Left colon (tissue), 2 donors: ENCODE data around the gene PDGFRB. TPM values are rescaled to one million over a fixed set of nuclear protein-coding genes. Genes with fewer than 3 reads are reported as not detected.

Experiments used
- ATAC-seq: fragments of 200-7000 bp; cut with Tn5 transposase; one replicate; pipeline ENCODE4 v1.9.1; 2020; ENCODE audit warnings: mild to moderate bottlenecking, moderate library complexity
- DNase-seq, 2 donors: peaks; one replicate each; pipeline ENCODE4 v3.0.0-alpha.2; 2020
- intact Hi-C, 2 donors: fragments of 100-400 bp; cut with DNase I in 1 of 2; cut with micrococcal nuclease in 1 of 2; formaldehyde crosslinking; loops; one replicate each; pipeline versions ENCODE4 v1.11.2 to v1.14.0; 2022; cut with DNase I, micrococcal nuclease
- total RNA-seq, 2 donors: library from RNA; stranded (reverse); fragmentation: NEBNext Ultra II Directional; extraction: Animal tissue kit (Norgen Biotek cat#: 25700); gene quantifications; one replicate each; pipeline ENCODE4 v1.2.1, GENCODE V29; 2021
- donor health status: DM: no; HTN: no; CAD: no.
- donor health status: DM: yes; HTN: yes; CAD: no.

Gene PDGFRB
- total RNA-seq, 2 donors from 2014 or later = 14.2 to 26.0 TPM

DNA sequence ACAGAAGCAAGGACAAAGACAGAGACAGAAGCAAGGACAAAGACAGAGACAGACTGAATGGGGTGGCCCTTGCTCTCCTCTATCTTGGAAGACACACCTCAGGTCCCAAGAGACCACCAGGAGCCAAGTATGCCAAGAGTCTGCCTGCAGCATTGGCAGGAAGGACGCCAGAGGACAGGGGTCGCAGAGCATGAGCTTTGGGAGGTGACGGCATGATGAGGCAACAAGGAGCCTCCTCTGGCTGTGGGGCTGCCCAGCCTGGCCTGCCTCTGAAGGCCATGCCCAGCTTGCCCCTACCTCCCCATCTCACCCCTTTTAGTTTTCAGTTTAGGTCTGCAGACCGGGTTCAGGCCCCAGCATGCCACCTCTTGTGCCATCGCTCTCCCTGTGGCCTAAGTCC lies 17.6 kb downstream of the PDGFRB start:
- ATAC-seq = no peak
- intact Hi-C loops = no loop called here

DNA sequence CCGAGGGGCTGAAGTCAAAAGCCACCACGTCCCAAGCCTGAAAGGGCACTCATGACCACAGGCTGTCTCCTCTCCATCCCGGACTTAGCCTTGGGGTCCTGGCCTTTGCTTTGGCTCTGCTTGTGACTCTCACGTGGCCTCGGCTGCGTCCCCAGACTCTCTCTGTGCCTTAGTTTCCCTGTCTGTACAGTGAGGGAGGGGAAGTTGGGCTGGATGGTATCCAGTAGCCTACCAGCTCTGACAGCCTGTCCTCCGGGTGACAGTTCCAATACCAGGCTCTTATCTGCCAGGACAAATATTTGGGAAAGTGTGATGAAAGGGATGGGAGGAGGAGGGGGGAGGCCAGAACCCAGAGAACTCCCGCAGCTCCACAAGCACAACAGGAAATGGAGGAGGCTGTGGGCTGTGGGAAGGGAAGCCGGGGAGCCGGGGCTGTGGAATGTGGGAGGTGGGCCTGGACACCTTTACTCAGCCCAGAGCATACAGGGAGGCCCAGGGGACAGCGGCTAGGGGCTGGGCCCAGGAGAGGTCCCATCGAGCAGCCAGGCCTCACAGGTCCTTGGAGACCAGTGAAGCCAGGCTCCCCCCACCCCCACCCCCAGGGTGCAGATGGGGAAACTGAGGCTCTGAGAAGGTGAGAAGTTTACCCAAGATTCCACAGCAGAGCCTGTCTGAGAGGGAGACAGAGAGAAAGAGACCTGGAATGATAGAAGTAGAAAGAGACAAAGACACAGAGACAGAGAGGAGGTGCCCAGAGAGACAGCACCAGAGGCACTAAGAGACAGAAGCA lies 18.3 kb downstream of the PDGFRB start:
- intact Hi-C loops = no loop called here
- DNase-seq (no peak), ATAC-seq (peak; percentile 34)

More for the DNA sequence above, 17.6 kb downstream of the PDGFRB start:
- no peak for DNase-seq

DNA sequence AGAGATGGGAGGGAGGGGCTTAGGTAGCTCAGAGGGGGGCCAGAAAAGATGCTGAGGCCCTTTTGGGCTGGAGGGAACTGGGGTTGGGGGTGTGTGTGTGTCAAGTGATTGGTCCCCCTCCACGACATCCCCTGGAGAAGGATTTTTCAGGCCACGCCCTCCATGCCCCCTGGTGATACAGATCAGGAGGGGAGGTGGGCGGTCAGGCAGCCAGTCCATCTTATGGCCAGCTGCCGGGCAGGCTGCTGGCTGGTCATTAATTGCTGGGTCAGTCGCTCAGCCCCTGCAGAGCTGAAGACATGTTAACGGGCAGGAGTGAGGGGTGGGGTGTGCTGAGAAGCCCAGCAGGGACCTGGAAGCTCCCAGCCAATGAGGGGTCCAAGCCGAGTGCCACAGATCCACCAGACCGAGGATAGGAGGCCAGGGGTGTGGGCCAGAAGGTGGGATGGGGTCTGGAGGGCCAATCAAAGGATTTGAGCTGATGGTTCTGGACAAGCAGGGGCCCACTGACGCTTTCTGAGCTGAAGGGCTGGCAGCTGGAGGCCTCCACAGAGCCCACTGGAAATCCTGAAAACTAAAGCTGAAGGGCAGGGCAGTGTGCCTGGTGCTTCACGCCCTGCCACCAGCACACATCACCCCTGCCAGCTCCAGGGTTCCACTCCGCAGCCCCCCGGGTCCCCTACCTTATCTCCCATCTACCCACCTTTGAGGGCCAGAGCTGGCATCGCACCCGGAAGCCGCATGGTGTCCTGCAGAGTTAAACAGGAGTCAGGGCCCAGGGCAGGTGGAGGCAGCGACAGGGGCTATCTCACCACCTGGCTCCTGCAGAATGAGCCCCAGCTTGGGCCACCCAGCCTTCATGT lies 19.1 kb downstream of the PDGFRB start:
- intact Hi-C loops = no loop called here
- ATAC-seq (no peak), DNase-seq (no peak)

DNA sequence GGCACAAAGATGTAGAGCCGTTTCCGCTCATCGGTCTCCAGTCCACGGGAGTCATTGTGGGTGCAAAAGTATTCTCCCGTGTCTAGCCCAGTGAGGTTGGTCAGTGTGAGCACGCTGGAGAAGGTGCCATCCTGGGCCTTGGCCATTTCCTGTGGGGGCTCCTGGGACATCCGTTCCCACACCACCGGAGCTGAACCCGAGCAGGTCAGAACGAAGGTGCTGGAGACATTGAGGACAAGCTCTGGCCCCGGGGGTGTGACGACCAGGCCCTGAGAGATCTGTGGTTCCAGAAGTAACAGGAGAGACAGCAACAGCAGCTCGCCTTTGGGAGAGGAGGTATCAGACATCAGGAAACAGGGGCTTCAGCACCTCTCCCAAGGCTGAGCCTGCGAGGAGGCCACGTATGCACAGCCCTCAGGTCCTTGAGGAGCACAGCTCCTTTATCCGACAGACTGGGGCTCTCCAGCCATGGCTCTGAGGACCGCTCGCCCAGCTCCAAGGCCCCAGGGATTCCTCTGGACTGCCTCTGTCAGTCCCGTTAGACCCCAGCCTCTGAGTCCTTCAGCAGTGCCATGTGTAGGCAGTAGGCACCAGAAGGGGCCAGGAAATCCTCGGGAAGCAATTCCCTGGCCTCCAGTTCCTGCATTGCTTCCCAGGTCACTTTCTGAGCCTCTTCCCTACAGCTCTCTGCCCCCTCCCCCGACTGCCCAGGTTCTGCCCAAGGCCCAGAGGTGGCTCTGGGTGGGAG lies 19.9 kb downstream of the PDGFRB start:
- intact Hi-C loops = no loop called here
- no peak for ATAC-seq
- DNase-seq = no peak

DNA sequence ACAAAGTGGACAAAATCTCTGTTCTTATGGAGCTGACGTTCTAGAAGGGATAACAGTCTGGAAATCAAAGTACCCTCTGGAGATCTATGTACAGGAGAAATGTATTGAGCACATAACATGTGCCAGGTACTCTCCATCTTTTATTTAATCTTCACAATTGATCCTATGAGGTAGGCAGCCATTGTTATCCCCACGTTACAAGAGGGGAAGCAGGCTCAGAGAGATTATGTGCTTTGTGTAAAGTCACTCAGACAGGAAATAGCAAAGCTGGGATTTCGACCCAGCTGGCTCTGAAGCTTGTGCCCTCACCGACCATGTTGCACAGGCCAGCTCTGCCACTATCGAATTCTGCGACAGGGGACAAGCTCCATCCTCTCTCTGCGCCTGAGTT lies 21.5 kb downstream of the PDGFRB start:
- no peak for ATAC-seq
- intact Hi-C loops = no loop called here
- no peak for DNase-seq

DNA sequence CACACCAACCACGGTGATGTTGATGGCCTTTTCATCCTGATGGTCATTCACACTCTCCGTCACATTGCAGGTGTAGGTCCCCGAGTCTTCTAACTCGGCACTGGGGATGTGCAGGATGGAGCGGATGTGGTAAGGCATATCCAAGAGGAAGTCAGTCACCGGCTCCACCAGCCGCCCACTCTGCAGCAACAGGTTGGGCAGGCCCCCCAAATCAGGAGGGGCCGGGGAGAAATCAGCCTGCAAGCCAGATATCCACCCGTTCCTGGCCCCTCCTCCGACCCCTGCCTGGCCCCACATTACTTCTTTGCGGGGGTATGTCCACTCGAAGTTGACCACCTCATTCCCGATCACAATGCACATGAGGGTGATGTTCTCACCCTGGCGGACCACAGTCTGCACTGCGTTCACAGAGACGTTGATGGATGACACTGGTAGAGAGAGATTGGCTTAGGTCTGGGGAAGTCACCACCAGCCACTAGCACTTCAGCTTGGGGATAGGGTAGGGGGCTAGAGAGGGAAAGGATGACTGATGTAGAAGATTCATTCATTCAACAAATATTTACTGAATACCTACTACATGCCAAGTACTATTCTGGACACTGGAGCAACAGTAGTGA lies 22.0 kb downstream of the PDGFRB start:
- DNase-seq (no peak), ATAC-seq (no peak)
- intact Hi-C loops = no loop called here

DNA sequence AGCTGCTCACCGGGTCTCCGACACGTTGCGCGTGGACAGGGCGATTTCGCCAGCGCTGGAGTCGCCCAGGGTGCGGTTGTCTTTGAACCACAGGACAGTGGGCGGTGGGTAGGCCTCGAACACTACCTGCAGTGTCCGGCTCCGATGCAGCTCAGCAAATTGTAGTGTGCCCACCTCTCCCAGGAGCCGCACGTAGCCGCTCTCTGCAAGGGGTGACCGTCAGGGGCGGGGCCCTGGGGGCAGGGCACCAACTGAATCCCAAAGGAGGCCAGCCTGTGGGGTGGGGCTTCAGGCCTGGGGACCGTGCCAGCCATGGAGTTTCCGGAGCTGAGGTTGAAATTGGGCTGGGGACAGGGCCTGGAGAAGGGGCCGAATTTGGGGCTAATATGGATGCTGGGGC lies 22.9 kb downstream of the PDGFRB start:
- no peak for DNase-seq
- ATAC-seq = no peak
- intact Hi-C loops = no loop called here

DNA sequence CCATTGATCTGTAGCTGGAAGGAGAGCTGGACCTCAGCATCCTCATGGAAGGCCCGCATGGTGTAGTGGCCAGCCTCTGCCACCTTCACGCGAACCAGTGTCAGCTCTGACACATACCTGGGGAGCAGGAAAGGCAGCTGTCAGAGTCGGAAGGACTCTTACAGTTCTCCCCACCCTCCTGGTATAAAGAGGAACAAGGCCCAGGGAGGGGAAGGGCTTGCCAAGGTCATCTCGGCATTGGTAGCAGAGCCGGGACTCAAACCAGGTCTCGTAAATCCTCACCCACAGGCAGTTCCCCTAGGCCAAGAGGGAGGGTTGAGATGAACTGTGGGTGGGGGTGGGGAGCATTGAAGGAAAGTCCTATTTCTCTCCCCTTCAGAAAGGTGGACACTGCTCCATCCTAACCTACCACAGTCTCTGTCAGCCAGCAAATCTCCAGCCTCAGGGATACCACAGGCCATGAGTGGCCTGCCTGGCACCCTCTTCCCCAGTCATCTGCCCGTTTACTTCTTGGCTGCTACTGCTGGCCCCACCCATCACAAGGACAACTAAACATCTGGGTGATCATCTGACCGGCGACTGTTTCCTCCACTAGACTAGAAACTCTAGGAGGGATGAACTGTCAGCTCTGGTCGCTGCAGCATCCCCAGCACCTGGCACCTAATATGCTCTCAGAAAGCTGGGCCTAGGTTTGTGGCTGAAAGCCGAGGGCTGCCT lies 23.5 kb downstream of the PDGFRB start:
- ATAC-seq (peak; percentile 66), DNase-seq (peak in 1 of 2 donors; percentile 37)
- intact Hi-C loops = loop anchor here in 1 of 2 donors (2.0 kb wide), 1 partner anchor 85 kb away; no protein-coding TSS in a partner anchor

DNA sequence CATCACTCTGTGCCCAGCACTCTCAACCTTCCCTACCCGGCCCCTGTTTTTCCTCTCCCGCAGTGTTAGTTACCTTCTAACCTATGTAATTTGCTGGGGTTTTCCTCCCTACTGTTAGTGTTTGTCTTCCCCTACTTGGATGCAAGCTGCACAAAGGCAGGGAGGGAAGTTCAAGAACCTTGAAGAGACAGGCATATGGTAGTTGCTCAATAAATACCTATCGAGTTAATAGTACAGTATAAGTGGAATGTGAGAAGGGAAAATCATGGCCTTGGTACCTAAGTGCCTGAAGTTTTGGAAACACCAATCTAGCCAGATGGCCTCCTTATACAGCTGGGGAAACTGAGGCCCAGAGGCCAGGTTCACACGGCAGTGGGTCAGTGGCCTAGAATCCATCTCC lies 24.2 kb downstream of the PDGFRB start:
- no peak for ATAC-seq
- intact Hi-C loops = loop anchor here in 1 of 2 donors (2.0 kb wide), 1 partner anchor 85 kb away; no protein-coding TSS in a partner anchor

DNA sequence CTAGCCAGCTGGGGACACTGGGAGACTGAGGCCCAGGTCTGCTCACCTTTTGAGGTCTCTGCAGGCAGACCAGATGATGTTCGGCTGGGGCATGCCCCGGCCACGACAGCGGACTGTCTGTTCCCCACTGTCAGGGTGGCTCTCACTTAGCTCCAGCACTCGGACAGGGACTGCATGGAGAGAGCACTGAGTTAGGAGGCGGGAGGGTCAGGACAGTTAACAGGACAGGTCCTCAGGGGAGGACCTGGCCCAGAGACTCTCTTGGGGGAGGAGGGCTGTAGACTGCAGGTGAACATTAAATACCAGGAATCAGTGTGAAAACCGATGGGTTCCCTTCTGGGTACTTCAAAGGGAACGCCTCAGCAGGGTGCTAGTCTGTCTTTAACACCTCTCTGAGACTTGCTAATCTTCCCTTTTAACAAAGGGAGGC lies 25.1 kb downstream of the PDGFRB start:
- DNase-seq (no peak), ATAC-seq (no peak)
- intact Hi-C loops = loop anchor here in 1 of 2 donors (2.0 kb wide), 1 partner anchor 86 kb away; no protein-coding TSS in a partner anchor

More for the DNA sequence above, 24.2 kb downstream of the PDGFRB start:
- DNase-seq = no peak

DNA sequence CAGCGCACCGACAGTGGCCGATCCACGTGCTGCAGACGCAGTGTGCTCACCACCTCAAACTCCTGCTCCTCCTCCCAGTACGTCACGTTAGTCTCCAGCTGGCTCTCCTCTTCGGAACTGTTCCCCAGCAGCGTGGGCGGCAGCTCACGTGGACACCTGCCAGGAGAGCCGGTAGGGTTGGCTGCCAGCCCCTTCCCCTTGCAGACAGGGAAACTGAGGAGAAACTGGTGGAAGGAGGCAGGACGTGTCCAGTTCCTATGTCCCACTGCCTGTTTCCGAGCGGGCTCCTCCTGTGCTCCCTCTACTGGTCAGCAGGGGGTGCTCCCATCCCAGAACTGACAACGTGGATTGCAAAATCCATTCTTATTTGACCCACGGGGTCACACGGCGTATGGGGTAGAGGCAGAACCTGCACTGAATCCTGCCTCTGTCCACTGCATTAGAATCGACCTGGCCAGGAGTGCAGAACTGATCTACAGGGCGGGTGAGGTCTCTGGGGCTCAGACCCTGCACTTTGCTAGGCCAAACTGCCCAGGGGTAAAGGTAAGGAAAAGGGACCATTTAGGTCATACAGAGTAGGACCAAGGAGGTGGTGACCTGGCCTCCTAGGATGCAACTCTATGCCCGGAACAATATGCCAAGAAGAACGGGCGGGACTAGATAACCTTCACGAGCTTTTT lies 25.7 kb downstream of the PDGFRB start:
- intact Hi-C loops = loop anchor here (2.0 to 5.0 kb wide), 2 partner anchors 87 kb away; no protein-coding TSS in a partner anchor
- peak; percentile 57 to 78 for DNase-seq
- peak; percentile 80 for ATAC-seq

DNA sequence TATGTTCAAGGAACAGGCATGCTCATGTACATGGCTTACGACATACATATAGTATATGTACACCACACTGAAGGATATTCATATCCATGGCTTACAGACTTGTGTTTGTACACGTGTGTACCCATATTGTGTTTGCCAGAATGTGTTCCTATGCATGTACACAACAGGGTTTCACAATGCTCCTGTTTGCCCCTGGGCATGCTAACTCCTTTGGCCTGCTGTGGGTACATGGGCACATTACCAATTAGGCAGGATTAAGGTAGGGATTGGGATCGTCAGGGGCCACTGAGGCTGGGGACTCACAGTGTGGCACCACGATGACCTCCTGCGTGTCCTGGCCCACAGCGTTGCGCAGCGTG lies 26.2 kb downstream of the PDGFRB start:
- ATAC-seq (no peak), DNase-seq (no peak)
- intact Hi-C loops = loop anchor here in 1 of 2 donors (5.0 kb wide), 1 partner anchor 88 kb away; no protein-coding TSS in a partner anchor

DNA sequence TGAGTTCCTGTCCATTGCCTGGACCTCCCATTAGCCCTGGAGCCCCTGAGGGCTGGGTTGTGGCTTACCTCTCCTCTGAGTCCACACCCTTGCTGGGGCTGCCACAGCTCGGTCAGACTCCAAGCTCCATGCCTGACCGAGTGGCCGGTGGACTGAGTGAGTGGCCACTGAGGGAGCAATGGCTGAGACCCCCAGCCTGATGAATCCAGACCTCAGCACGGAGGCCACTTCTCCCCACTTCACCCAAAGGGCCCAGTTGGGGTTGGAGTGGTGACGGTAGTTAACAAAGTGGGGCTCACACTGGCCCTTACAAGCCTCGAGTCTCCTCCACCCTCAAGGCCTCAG lies 28.8 kb downstream of the PDGFRB start:
- ATAC-seq (no peak), DNase-seq (no peak)
- intact Hi-C loops = loop anchor here in 1 of 2 donors (5.0 kb wide), 1 partner anchor 90 kb away; no protein-coding TSS in a partner anchor

DNA sequence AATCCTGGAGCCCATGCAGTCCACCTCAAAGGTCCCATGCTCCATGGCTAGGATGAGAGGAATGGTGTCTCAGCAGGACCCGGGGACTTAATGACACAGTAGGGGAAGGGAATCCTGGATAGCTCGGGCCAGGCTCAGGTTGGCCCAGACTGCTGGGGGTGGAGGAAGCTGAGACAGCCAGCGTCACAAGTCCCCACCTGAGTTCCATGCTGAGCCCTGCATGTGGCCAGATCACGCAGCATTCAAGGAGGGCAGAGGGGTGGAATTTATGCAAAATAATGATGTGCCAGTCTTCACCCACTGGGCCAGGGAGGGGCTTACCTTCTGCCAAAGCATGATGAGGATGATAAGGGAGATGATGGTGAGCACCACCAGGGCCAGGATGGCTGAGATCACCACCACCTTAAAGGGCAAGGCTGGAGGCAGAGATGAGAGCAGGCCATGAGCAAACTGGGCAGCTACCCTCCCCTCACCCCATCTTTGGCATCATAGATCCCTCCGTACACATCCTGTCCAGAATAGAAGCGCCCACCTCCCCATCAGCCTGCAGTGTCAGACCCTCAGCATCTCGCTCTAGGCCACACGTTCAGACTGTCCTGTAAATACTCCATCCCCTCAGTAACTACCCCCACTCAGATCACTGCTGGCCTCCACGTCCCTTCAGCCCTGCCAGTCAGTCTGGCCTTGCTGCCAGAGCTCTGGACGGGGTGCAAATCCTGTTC lies 29.3 kb downstream of the PDGFRB start:
- no peak for ATAC-seq
- intact Hi-C loops = loop anchor here in 1 of 2 donors (5.0 kb wide), 1 partner anchor 91 kb away; no protein-coding TSS in a partner anchor
- no peak for DNase-seq

DNA sequence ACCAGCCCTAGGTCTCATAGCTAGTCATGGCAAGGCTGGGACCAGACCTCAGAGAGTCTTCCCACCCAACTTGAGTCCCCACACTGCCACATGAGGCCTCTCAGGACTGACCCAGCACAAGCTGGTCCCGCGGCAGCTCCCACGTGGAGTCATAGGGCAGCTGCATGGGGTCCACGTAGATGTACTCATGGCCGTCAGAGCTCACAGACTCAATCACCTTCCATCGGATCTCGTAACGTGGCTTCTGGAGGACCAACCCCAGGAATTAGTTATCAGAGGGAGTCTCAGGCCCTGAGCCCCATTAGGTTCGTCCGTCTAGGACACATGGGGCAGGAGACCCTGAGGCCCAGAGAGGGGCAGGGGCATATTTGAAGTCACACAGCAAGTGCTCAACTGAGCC lies 30.3 kb downstream of the PDGFRB start:
- intact Hi-C loops = loop anchor here in 1 of 2 donors (5.0 kb wide), 1 partner anchor 92 kb away; no protein-coding TSS in a partner anchor
- DNase-seq (no peak), ATAC-seq (no peak)

DNA sequence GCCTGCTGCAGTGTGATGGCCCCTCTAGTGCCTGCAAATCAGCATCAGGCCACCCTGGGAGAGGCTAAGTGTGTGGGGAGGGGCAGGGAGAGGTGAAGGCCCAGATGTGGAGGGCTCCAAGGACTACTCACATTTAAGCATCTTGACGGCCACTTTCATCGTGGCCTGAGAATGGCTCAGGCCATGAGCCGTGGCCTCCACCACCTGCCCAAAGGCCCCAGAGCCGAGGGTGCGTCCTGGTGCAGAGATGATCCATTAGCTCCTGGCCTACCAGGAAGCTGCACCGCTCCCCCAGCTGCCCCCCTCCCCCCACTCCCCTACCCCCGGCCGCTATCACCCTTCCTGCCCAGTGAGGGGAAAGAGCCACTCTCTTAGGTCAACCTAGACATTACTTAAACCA lies 31.0 kb downstream of the PDGFRB start:
- DNase-seq (no peak), ATAC-seq (no peak)
- intact Hi-C loops = no loop called here

DNA sequence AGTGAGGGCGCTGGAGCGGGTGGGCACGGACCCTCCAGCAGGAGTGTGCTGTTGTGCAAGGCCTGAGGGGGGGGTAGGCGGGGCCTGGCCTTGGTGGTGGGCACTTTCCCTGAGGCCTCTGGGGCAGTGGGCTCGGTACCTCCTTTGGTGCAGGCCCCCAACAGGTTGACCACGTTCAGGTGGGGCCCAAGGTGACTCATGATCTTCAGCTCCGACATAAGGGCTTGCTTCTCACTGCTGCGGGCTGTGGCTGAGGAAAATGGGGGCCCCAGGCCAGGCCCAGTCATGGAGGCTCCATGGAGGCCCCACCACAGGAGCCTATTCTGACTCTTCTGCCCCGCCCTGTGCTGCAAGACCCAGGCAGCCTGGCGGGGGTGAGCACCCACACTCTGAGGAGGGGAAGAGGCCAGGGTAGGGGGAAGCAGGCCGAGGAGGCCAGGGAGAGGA lies 31.5 kb downstream of the PDGFRB start:
- intact Hi-C loops = no loop called here
- ATAC-seq = no peak
- DNase-seq = no peak
